GM18858 (cell line): ENCODE data around the gene TSPAN18.

Experiments
- ATAC-seq: cut with Tn5 transposase; IDR thresholded peaks from one replicate; pipeline ENCODE4 v1.9.1; 2021; ENCODE audit not compliant: unreplicated experiment

Gene TSPAN18

GRCh38 chr11:44815917-44816456, 89.2 kb downstream of the TSPAN18 start:
- no peak for ATAC-seq

DNA sequence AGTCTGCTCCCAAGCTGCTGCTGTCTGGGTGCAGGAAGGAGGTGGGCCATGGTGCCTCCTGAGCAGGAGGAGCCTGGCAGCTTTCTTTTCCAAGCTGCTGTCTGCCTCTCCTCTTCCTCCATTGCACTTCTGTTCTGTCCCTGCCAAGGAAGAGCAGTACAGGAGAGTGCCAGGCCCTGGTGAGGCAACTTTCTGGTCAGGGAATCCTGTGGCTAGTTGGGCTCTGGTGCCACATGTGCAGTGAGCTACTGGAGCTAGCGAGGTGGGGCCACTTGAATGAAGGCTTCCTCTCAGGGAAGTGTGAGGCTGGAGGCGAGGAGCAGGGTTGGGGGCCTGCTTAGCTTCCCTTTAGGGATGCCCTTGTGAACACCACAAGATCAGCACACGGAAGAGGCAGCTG, 90.0 kb downstream of the TSPAN18 start:
- no peak for ATAC-seq

DNA sequence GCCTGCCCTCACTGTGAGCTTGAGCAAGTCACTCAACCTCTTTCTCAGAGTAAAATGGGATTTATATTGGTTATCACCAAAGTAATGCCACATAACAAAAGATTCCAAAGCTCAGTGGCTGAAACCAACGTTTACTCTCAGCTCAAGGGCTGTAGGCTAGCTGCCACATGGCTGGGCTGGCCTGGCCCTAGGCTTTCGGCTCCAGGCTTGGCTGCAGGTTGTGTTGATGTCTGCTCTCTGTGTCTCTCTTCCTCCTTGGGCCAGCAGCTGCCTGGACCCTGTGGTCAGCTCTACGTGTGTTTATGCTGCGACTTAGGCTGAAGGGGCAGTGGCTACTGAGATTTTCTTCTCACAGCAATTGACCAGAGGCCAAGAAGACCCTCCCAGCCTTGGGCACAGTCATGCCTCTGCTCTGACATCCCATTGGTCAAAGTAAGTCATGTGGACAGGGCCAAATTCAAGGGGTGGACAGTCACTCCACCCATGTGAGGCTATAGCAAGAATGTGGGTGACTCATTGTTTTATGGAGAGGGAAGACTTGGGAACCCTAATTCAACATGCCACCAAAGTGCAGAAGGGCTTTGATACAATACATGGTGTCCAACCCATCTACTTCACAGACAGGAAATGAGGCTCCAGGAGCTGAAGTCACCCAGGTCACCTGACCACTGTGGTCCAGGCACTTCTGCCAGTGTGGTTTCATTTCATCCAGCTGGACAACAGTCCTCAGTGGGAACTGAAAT, 90.6 kb downstream of the TSPAN18 start:
- ATAC-seq = no peak

DNA sequence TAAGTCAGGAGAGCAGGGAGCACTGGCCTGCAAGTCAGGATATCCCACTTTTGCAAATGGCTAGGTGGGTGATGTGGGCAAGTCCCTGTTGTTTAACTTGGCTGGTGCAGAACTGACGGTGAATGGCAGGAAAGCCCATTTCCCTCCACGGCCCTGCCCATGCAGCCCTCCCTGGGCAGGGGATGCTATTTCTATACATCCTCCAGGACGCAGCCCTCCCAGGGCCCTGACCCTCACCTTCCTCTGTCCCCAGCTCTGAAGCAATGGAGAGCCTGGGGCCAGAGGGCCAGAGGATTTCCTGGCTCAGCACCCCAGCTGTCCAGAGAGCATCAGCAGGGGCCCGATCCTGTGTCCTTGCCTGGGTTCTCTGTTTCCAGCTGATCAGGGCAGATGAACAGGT, 91.3 kb downstream of the TSPAN18 start:
- ATAC-seq = no peak

- no peak for ATAC-seq
Measured at GRCh38 chr11:44819346-44819745, 92.6 kb downstream of the TSPAN18 start.

- ATAC-seq = no peak
Measured at GRCh38 chr11:44822369-44822768, 95.6 kb downstream of the TSPAN18 start.

GRCh38 chr11:44823006-44823405, 96.2 kb downstream of the TSPAN18 start:
- no peak for ATAC-seq

DNA sequence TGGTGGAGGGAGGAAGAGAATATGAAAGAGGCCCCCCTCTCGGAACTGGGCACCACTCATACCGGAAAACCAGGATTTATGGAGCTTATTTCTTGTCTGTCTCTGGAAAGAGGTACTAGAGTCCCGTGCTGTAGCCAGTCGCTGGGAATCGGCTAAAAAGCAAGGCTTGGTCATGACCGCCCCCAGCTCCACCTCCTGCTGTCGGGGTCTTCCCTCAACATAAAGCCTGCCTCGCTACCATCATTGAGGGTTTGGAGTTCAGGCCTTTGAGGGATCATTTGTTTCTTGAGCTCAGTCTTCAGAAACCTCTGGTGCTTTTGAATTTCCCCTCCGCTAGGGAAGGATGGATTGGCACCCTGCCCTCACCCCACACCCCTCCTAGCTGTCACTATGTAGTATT, 97.1 kb downstream of the TSPAN18 start:
- ATAC-seq = no peak

DNA sequence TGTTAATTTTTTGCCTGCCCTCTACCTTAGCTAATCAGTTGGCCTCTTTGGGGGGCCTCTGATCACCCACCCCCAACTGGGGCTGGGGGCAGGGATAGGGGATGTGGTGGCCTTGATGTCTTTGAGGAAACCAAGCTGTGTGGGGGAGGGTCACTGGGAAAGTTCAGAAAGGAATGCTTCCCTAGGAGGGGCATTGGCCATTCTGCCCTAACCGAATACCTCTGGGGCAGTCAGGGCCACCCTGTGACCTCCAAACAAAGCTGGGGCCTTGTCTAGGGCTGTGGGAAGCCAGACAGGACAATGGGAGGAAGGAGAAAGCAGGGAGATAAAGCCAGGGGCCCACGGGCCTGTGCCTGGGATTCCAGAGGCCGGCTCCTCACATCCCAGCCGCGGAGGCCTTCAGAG, 97.5 kb downstream of the TSPAN18 start:
- no peak for ATAC-seq

- ATAC-seq = no peak
Measured at GRCh38 chr11:44825058-44825785, 98.5 kb downstream of the TSPAN18 start.

GRCh38 chr11:44826922-44827643, 100.3 kb downstream of the TSPAN18 start:
- ATAC-seq = no peak

DNA sequence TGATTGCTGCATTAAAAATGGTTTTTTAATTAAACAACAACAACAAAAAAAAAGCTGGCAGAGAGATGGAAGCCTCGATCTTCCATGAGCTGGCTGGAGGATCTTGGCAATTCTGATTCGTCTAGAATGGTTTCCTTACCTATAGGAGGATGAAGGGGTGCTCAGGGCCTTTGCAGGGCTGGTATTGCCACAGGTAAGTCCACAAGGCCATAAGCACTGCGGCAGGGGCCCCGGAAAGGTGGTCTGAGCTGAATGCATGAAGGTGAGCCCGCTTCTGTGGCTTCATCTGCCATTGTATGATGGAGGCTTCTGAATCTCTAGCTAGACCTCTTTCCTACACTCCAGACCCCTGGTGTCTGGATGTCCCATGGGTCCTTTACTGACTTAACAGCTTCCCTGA, 101.5 kb downstream of the TSPAN18 start:
- no peak for ATAC-seq

GRCh38 chr11:44829838-44830237, 103.1 kb downstream of the TSPAN18 start:
- ATAC-seq = no peak

GRCh38 chr11:44831605-44832394, 105.0 kb downstream of the TSPAN18 start:
- no peak for ATAC-seq

GRCh38 chr11:44832452-44832851, 105.7 kb downstream of the TSPAN18 start:
- no peak for ATAC-seq

DNA sequence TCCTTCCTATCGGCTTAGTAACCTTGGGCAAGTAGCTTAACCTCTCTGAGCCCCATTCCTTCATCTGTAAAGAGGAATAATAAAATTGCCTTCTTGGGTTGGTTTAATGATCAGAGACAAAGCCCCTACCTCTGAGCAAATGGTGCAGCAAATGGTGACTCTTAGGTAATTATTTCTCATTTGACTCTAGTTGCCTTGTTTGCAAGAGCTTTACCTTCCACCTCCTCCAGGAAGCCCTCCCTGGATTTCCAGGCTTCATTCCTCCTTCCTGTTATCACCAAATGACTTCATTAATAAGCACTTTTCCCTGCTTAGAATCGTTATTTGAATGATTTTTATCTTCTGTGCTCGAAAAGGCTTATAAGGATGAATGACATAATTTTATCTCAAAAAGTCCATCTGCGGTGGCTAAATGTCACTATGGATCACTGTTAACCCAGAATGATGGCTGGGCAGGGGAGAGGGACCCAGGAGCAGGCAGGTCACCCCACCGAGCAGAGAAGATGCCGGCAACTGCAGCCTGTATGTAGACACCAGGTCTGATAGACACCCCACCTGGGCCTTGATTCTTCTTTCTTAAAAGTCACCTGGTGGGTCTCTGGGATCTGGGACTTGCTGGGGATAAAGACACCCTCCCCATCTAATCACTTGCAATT, 106.6 kb downstream of the TSPAN18 start:
- no peak for ATAC-seq

GRCh38 chr11:44833877-44834452, 107.2 kb downstream of the TSPAN18 start:
- ATAC-seq = no peak

- ATAC-seq = no peak
Measured at GRCh38 chr11:44834846-44835245, 108.1 kb downstream of the TSPAN18 start.

- no peak for ATAC-seq
Measured at GRCh38 chr11:44835296-44835695, 108.5 kb downstream of the TSPAN18 start.

DNA sequence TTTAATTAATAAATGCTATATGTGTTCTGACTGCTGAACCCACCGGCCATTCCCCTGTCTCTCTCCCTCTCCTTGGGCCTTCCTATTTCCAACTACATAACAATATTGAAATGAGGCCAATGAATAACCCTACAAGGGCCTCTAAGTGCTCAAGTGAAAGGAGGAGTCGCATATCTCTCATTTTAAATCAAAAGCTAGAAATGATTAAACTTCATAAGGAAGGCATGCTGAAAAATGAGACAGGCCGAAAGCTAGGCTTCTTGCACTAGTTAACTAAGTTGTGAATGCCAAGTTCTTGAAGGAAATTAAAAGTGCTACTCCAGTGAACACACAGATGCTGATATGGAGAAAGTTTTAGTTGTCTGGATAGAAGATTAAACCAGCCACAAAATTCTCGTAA, 109.2 kb downstream of the TSPAN18 start:
- no peak for ATAC-seq
